Activated T-cell treated with anti-CD3 and anti-CD28 coated beads, Interleukin-2, amount 50 U/mL, for 1 hour (primary cell): Measurements from ENCODE around the gene LRP1.

ENCODE experiments used
- DNase-seq: peaks from one replicate; pipeline ENCODE4 v3.0.0-alpha.2; 2020

Gene LRP1

GRCh38 chr12:57215065-57215464, 86.8 kb downstream of the LRP1 start:
- DNase-seq = no peak

DNA sequence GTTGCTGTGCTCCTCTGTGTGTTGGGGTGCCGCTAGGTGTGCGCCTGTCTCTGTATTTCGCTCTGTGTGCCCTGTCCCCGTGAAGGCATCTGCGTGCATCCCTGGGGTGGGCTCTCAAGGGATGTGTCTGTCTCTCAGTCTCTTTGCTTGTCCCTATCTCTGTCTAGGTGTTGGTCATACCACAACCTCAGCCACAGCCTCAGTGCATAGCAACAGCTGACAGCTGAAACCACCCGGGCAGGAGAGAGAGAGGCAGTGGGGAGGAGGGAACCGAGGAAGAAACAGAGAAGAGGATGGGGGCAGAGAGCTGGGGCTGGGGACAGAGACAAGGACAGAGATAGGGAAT, 87.4 kb downstream of the LRP1 start:
- peak; percentile 50 for DNase-seq

DNA sequence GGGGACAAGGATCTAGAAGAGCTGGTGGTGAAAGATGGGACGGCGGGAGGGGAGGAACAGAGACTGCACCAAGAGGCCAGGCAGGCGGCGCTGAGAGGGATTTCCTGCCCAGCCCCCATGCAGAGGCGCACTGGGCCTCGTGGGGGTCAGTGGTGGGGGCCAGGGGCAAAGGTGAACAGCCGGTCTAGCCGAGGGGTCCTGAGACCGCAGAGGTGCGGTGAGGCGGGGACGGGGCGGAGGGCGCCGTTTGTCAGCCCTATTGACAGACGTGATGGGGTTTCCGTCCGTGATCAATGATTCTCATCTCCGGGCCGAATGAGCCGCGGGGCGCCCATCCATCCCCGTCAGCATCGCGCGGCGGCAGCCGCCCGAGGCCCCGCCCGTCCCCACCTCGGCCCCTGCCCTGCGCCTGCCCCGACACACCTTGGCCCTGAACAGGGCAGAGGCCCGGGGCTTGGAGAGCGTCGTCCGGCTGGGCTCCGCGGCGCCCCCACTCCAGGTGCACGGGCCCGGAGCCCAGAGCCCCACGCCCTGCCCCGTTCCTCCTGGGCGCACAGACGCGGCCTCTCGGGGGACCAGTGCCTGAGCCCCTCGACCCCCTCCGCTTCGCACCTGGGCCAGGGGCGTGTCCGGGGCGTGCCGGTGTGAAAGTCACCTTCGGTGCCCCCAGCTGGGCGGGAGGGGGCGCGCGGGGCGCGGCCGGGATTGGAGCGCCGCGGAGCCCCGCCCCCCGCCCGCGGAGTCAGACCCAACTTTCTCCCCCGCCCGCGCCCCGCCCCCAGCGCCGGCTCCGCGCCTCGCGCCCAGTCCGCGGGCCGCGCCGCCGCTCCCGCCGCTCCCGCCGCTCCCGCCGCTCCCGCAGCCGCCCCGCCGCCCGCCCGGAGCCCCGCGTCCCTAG, 88.0 kb downstream of the LRP1 start, which contains the start of gene NXPH4:
NXPH4 (plus strand) TSS at position 781 of the 898 bp plus-strand sequence. CDS start 176 bp downstream, outside the sequence.
- peak; percentile 71 for DNase-seq

DNA sequence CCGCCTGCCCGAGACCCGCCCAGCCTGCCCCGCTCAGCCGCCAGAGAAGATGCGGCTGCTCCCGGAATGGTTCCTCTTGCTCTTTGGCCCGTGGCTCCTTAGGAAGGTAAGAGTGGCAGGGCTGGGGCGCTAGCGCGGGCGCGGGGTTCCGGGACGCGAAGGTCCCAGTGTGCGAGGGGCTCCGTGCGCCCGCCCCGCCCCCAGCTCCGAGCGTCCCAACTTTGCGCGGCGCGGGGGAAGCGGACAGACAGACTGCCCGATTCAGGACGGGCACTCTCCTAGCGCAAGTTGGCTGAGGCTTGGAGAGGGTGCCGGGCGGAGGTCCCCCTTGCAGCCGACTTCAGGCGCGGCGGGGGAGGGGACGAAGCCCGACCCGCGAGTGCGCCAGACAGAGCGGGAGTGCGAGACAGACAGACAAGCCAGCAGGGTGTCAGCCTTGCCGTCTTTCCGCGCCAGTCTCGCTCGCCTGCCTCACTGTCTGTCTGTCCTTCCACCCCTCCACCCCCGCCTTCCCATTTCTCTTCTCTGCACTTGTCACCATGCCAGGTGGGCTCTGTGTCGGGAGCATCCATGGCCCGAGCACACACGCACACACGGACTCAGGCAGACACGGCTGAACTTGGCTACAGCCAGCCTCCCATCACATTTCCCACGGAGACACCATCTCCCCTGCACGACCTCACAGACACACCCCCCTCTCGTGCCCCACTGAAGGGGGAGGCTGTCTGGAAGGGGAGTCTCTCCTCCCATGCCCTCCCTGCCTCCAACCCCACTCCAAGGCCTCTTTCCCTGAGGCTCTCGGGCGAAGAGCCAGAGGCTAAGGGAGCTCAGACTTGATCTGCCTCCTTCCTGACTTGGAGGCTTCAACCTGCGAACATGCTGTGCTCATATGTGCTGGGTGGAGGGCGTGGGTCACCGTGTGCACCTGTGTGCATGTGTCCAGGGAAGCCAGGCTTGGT, 88.9 kb downstream of the LRP1 start:
- DNase-seq = peak; percentile 57

- no peak for DNase-seq
These were observed 90.0 kb downstream of the LRP1 start for GRCh38 chr12:57218030-57218853.

- DNase-seq = no peak
These were observed 91.1 kb downstream of the LRP1 start for GRCh38 chr12:57219205-57219992.

DNA sequence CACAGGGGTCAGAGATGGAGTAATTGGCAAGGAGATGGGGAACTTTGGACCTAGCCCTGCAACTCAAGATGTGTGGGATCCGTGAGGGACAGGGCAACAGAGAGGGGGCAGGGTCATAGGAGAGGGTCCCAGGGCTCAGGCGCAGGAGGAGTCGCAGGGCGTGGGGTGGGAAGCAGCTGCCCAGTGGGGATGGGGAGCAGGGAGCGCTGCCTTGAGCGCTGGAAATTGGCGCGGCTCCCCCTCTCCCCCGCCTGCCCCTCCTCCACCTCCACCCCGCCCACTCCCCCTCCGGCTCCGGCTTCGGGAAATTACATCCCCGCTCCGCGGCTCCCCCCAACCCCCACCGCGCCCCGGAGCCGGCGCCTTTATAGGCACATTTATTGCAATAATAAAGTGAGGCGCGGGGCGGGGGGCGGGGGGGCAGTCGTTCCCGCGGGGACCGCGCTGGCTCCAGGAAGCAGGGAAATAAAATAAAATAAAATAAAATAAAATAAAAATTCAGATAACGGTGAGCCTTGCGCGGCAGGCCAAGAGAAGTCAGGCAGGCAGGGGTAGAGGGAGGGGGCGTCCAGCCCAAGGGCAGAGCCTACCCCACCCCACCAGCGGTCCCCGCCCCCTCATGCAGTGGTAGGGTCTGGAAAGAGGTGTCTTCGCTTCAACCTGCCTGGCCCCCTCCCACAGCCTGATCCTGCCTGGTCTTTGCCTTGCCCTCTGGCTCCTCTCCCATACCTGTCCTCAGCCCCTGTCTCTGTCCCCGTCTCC, 91.9 kb downstream of the LRP1 start:
- DNase-seq = no peak

GRCh38 chr12:57220770-57221168, 92.5 kb downstream of the LRP1 start:
- no peak for DNase-seq

DNA sequence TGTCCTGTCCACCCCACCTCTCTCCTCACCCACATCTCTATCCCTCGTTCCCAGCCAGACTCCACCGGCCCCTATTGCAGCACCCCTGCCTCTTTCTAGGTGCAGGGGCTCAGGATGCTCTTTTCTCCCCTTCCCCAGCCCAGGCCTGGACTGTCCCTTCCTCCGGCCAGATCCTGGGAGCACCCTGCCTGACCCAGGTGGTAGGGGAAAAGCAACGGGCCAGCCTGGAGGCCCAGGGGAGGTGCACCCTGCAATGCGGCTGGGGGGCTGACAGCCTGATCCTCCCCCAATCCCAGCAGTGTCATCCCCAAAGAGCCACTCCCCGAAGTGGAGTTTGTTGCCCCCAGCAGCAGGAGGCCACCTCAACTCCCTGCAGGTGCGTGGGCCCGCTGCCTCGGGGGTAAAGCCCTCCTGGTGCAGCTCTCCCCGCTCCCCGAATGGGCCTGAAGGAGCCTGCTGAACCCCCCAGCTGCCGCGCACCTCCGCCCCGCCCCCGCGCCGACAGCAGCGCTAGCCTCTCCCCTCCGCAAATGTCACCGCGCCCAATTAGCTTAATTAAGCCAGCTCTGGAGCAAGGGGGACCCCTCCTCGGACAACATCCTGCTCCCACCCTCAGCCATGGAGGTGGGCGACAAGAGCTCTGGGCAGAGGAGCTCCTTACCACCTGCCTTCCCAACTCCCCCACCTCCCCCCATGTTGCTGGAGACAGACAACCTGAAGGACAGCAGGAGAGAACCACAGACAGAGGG, 93.1 kb downstream of the LRP1 start:
- DNase-seq = no peak

- DNase-seq = no peak
These were observed 94.3 kb downstream of the LRP1 start for GRCh38 chr12:57222286-57223190.

DNA sequence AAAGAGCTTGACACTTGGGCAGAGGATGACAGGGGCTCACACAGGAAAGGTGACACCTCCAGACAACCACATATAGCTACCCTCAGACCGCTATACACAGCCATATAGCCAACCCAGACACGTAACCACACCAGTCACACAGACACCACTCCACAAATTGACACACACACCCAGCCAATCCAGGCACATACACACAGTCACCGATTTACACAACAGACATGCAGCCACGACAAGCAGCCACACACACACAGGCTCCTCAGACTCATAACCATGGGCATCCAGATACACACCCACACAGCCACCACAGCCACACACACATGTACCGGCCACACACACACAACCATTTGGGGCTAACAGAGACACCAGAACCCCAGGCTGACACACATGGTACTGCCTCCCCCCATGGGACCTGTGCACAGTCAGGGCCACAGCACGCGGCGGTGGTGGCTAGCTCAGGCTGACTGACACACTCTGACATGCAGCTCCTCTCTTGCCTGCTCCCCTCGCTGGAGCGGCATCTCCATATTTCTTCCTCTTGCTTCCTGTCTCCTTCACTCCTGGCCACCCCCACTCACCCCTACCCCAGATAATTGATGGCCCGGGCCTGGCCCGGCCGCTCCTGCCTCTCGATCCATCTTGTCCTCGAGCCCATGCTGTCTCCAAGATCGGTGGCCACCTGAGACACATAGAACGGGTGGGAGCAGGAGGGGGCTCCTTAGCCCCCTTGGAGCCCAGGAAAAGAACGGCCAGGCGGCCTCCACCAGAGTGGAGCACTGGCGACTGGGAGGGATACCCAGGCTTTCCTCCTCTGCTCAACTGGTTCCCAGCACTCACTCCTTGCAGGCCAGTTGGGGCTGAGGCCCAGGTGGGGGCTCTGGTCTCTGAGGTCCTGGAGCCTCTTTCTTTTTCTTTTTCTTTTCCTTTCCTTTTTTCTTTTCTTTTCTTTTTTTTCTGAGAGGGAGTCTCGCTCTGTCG, 95.2 kb downstream of the LRP1 start:
- DNase-seq = no peak

GRCh38 chr12:57224278-57224972, 96.1 kb downstream of the LRP1 start:
- DNase-seq = no peak

GRCh38 chr12:57224973-57225679, 96.8 kb downstream of the LRP1 start:
- peak; percentile 70 for DNase-seq

GRCh38 chr12:57225680-57226210, 97.5 kb downstream of the LRP1 start:
- no peak for DNase-seq

- DNase-seq = no peak
These were observed 98.5 kb downstream of the LRP1 start for GRCh38 chr12:57226588-57227314.
